Stimulated activated naive CD8-positive, alpha-beta T cell treated with anti-CD3 and anti-CD28 coated beads, Interleukin-15, Interleukin-2, amounts not matched to agents 100 ng/mL and 50 ng/mL, for 24 hours (primary cell): ENCODE measurements around the gene OPALIN.

Source experiments
- H3K27ac Mint-ChIP-seq: one replicate; pipeline ENCODE4 v1.8.0; 2021; ENCODE audit warnings: mild to moderate bottlenecking, mixed read lengths
- H3K27me3 Mint-ChIP-seq: one replicate; pipeline ENCODE4 v1.8.0; 2021; ENCODE audit warnings: mixed read lengths
- H3K36me3 Mint-ChIP-seq: one replicate; pipeline ENCODE4 v1.8.0; 2021; ENCODE audit warnings: low read depth, mixed read lengths
- H3K4me1 Mint-ChIP-seq: one replicate; pipeline ENCODE4 v1.8.0; 2021; ENCODE audit warnings: low read depth, mixed read lengths
- H3K4me3 Mint-ChIP-seq: one replicate; pipeline ENCODE4 v1.8.0; 2021; ENCODE audit warnings: mild to moderate bottlenecking, mixed read lengths
- H3K9me3 Mint-ChIP-seq: one replicate; pipeline ENCODE4 v1.8.0; 2021; ENCODE audit warnings: mixed read lengths

Gene OPALIN

DNA sequence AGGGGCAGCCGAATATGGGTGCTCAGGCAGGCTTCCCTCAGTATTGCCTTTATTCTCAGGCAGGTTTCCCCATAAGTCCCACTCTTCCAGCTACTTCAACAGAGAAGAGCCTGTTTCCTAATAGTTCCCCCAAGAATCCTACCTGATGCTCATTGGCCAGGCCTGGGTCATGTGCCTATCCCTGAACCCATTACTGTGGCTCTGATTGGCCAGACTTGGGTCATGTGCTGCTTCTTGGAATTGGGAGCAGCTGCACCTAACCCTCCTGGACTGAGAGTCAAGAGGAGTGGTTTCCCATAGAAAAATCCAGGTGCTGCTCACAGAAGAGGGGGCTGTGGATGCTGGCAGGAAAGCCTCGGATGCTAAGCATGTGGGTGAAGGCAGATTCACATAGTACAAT is 21.7 kb downstream of the OPALIN start:
- H3K27ac Mint-ChIP-seq, result no peak overlapping the region
- H3K9me3 Mint-ChIP-seq, result no peaks in the 10 kb centered on the region
- peaks cover 10% of the 10 kb centered on the region for H3K27me3 Mint-ChIP-seq
- no peaks in the 10 kb centered on the region for H3K36me3 Mint-ChIP-seq
- H3K4me1 Mint-ChIP-seq, result peaks cover 16% of the 10 kb centered on the region
- no peak overlapping the region for H3K4me3 Mint-ChIP-seq

DNA sequence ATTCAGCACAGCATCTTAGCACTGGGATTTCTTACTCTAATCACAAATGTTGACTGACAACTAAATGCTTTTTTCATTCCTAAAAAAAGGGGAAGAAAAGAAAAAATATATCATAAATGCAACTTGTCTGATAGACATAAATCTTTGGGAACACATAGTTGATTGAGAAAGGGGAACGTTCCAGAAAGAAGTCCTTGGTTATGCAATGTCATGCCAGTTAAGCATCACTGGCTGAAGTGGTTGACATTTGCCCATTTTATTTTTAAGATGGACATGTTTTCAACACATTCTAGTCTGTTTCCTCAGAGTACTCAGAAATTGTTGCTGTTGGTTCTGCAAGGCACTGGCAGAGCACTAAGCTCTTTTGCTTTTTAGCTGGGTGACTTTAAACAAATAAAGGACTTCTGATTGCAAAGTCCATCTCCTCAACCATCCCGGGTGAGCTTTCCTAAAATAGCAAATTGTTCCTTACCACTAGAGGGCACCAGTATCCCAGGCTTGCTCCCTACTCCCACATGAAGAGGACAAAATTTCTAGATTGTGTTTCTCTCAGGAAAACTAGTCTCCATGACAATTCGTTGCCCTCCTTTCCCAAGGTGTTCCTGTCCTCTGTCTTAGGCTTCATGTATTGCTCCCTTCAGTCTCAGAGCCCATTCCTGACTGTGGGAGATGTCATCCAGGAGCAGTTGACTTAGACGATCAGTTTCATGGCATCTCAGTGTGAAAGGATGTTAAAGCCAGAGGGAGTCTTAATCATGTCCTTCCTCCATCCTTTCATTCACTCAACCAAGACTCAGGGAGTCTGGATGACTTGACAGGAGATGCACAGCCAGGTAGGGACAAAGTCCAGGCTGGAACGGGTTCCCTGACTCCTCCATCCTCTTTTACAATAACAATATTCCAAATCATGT is 23.9 kb downstream of the OPALIN start:
- Mint-ChIP-seq H3K27me3 (peaks cover 13% of the 10 kb centered on the region), H3K4me3 (no peak overlapping the region), H3K9me3 (no peaks in the 10 kb centered on the region), H3K4me1 (peaks cover 16% of the 10 kb centered on the region), H3K36me3 (no peaks in the 10 kb centered on the region), H3K27ac (no peak overlapping the region)

DNA sequence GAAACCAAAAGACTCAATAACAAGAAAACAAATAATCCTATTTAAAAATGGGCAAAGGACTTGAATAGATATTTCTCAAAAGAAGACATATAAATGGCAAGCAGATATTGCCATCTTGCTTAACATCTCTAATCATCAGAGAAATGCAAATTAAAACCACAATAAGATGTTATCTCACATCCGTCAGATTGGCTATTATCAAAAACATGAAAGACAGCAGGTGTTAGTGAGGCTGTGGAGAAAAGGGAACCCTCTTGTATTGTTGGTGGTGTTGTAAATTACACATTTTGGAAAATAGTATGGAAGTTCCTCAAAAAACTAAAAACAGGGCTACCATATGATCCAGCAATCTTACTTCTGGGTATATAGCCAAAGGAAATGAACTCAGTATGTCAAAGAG is 25.7 kb downstream of the OPALIN start:
- no peaks in the 10 kb centered on the region for H3K9me3 Mint-ChIP-seq

DNA sequence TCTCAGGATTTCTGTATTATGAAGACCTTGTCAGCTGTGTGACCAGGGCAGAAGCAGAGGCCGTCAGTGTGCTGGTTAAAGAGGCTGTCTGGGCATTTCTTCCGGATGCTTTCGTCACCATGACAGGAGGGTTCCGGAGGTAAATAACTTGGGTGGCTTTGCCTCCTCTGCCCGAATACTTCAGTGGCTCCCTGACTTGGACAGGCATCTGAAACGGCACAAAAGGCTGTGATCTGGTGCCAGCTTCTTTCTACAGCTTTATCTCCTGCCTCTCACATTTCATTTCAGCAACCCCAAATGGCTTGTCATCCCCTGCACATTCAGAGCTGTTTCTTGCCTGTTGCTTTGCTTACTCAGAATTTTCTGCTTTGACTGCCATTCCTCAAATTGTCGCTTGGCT is 31.3 kb downstream of the OPALIN start:
- Mint-ChIP-seq H3K9me3 (no peaks in the 10 kb centered on the region), H3K4me3 (no peak overlapping the region), H3K27me3 (peaks cover 10% of the 10 kb centered on the region)

More for the DNA sequence above, 25.7 kb downstream of the OPALIN start:
- H3K4me1 Mint-ChIP-seq, result peaks cover 16% of the 10 kb centered on the region
- no peak overlapping the region for H3K4me3 Mint-ChIP-seq
- no peak overlapping the region for H3K27ac Mint-ChIP-seq
- H3K36me3 Mint-ChIP-seq, result no peaks in the 10 kb centered on the region
- H3K27me3 Mint-ChIP-seq, result peaks cover 13% of the 10 kb centered on the region

DNA sequence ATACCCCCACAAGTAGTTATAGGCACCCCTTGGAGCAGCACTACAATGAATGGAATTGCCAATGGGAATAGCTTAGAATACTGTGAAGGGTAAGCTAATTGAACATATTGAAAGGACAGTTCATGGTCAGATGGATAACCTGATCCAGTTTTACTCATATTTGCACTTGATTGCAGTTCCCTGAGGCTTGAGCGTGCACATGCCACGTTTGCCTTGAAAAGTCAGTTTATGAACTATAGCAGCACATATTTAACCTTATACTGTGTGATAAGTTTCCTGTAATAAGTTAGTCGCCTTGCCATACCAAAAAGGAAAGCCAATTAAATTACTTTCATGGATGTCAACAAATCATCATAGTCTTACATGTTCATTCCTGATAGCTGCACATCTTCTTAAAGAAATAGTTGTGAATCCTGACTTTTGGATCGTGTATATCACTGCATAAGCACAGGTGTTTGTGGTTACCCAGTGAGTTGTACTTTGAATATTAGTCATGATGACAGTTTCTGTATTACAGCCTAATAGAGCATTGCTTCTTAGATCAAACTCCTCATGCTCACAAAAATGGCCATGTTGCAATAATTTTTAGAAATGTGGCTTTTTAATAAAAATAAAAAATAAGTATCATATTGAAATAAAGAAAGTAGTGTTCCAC is 33.0 kb downstream of the OPALIN start:
- no peak overlapping the region for H3K4me3 Mint-ChIP-seq
- H3K9me3 Mint-ChIP-seq, result no peaks in the 10 kb centered on the region
- no peaks in the 10 kb centered on the region for H3K4me1 Mint-ChIP-seq
- H3K36me3 Mint-ChIP-seq, result no peaks in the 10 kb centered on the region
- peaks cover 9% of the 10 kb centered on the region for H3K27me3 Mint-ChIP-seq
- no peak overlapping the region for H3K27ac Mint-ChIP-seq

More for the DNA sequence above, 31.3 kb downstream of the OPALIN start:
- H3K4me1 Mint-ChIP-seq, result peaks cover 3% of the 10 kb centered on the region
- H3K27ac Mint-ChIP-seq, result no peak overlapping the region
- no peaks in the 10 kb centered on the region for H3K36me3 Mint-ChIP-seq

DNA sequence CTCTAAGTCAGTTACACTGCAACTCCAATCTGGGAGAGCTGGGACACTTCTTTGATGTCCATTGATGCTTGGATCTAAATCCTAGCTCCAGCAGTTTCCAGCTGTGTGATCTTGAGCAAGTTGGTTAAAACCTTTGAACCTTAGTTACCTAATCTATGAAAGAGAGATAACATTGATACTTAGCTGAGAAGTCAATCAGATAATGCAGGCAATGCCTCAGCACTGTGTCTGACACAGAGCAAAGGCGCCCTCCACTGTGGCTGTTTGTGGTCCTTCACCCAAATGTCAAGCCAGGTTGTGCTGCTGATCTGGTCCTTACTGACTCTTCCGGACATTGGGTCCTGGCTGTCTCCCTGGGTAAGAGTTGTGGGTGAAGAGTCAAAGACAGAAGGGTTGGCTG is 34.4 kb downstream of the OPALIN start:
- H3K27ac Mint-ChIP-seq, result no peak overlapping the region
- no peaks in the 10 kb centered on the region for H3K36me3 Mint-ChIP-seq
- no peaks in the 10 kb centered on the region for H3K9me3 Mint-ChIP-seq
- no peak overlapping the region for H3K4me3 Mint-ChIP-seq
- H3K4me1 Mint-ChIP-seq, result no peaks in the 10 kb centered on the region
- H3K27me3 Mint-ChIP-seq, result peaks cover 7% of the 10 kb centered on the region

DNA sequence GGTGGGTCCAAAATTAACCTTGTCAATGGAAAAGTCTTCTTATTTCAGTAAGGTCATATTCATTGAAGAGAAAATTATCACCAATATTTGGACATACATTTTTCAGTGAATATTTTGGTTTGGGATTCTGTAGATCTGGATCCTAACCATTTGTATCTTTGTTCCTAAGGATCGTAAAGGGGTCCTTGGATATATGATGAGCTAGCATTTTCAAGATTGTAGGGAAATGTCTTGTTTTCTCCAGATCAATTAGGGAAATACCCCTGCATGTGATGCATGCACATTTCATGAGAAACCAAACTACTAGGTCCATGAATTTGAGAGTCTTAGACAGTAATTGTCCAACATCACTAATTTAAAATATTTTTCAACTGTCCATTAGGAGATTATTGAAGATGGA is 36.5 kb downstream of the OPALIN start:
- Mint-ChIP-seq H3K36me3 (no peaks in the 10 kb centered on the region), H3K4me3 (no peak overlapping the region), H3K9me3 (no peaks in the 10 kb centered on the region), H3K4me1 (no peaks in the 10 kb centered on the region), H3K27ac (no peak overlapping the region), H3K27me3 (peaks cover 3% of the 10 kb centered on the region)

DNA sequence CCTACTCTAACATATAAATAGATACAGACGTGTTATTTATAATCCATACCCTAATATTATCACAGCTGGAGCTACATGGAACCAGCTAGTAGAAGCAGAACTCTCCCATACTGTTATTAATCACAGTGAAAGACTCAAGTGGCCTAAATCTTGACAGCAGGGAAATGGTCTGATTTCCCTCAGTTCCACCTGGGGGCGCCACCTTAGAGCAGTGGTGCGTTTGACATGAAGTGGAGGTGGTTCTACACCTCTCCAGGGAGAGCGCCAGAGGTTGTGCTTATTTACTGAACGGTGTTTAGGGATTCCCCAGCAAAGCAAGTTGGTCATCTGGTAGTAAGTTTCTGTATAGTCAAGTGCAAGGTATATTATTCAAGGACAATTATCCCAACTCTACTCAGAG is 37.0 kb downstream of the OPALIN start:
- H3K4me3 Mint-ChIP-seq, result no peak overlapping the region
- no peak overlapping the region for H3K27ac Mint-ChIP-seq
- H3K4me1 Mint-ChIP-seq, result no peaks in the 10 kb centered on the region
- H3K9me3 Mint-ChIP-seq, result no peaks in the 10 kb centered on the region
- H3K36me3 Mint-ChIP-seq, result no peaks in the 10 kb centered on the region
- peaks cover 1% of the 10 kb centered on the region for H3K27me3 Mint-ChIP-seq

DNA sequence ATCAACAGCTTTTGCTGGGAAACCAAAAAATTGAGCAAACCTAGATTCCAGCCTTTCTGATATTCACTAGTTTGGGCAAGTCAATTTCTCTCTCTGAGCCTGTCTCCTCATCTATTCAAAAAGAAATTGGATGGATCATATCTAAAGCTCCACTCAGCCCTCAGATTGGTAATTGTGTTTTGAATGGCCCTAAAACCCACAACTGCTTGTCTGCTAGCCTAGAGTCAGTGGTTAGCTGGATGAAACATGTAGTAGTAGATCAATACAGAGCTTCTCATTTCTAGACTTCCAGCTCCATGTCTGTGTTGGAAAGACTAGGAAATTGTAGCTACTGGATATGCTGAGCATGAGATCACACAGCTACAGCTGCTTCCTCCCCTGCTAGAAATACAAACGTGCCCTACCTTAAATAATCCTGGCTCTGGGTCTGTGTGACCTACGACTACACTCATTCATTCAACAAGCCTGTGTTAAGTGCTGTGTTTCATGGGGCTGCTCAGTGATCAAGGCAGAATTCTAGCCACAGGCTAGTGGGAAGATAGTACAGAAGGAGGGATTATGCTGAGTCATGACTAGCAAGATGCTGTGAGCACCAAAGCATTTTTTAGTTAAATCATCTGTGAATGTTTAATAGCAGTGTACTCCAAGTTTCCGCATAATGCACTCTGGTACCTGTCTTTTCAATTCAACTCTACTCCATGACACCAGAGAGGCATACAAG is 38.9 kb downstream of the OPALIN start:
- no peaks in the 10 kb centered on the region for H3K36me3 Mint-ChIP-seq
- no peak overlapping the region for H3K4me3 Mint-ChIP-seq
- peaks cover 4% of the 10 kb centered on the region for H3K27me3 Mint-ChIP-seq
- H3K27ac Mint-ChIP-seq, result no peak overlapping the region
- no peaks in the 10 kb centered on the region for H3K4me1 Mint-ChIP-seq
- no peaks in the 10 kb centered on the region for H3K9me3 Mint-ChIP-seq

DNA sequence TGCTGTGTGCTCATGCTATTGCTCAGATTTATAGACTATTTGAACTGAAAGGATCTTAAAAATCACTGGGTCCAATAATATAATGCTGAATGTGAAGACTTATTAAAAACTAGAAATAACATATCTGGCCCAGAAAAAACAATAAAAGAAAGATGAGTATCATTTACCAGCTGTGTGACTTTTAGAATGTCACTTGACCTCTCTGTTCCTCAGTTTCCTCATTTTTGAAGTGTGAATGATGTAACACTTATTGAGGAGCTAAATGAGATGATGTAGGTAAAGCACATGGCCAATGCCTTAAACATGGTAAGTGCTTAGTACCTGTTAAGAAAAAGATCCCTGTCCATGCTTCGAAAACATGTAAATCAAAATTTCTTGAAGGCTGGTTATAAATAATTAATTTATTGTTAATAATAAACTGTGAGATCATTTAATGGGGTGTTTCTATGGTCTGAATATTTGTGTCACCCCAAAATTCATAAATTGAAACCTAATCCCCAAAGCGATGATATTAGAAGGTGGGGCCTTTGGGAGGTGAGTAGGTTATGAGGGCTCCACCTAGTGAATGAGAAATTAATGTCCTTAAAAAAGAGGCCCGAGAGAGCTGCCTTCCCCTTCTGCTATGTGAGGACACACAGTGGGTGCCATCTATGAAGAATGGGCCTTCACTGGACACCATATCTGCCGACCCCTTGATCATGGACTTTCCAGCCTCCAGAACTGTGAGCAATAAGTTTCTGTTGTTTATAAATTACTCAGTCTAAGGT is 41.6 kb downstream of the OPALIN start:
- peaks cover 4% of the 10 kb centered on the region for H3K27me3 Mint-ChIP-seq
- H3K4me1 Mint-ChIP-seq, result no peaks in the 10 kb centered on the region
- no peaks in the 10 kb centered on the region for H3K36me3 Mint-ChIP-seq
- no peak overlapping the region for H3K27ac Mint-ChIP-seq
- H3K9me3 Mint-ChIP-seq, result no peaks in the 10 kb centered on the region
- no peak overlapping the region for H3K4me3 Mint-ChIP-seq

DNA sequence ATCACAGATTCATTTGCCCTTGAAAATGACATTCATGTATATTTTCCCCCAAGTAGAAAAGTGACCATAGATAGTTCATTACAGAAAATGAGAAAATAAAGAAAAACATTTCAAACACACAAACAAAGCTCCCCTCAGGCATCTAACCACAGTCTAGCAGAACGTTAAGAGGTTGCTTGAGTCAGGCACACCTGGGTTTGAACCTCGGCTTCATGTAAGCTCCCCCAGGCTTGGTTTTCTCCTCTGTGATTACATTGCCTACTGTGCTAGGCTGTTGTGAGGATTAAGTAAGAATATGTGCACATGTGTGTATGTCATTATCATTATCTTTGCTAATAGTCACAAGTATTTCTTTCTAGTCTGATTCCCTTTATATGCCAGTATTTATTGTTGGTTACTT is 45.5 kb downstream of the OPALIN start:
- peaks cover 4% of the 10 kb centered on the region for H3K27me3 Mint-ChIP-seq
- H3K4me3 Mint-ChIP-seq, result no peak overlapping the region
- H3K9me3 Mint-ChIP-seq, result no peaks in the 10 kb centered on the region
- H3K4me1 Mint-ChIP-seq, result no peaks in the 10 kb centered on the region
- no peak overlapping the region for H3K27ac Mint-ChIP-seq
- H3K36me3 Mint-ChIP-seq, result no peaks in the 10 kb centered on the region

DNA sequence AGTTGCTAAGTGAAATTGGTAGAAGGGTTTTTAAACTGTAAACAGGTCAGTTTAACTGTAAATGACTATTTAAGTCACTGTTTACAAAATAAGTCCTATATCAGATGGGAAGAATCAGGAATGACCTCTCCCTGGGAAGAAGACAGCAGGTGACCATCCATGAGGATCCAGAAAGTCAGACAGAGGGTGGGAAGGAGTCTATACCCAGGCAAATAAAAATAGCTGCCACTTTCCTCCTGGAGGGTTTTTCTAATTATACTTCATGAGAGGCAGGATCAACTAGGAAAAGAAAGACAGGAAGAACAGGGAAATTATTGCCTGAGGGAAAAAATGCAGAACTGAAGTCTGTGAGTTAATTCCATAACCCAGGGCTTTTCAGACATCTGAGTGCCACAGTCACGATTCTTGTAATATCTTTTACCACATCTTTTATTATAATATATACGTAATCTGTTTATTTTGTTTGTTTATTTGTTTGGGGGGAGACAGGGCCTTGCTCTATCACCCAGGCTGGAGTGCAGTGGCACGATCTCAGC is 47.6 kb downstream of the OPALIN start:
- no peaks in the 10 kb centered on the region for H3K9me3 Mint-ChIP-seq
- H3K4me3 Mint-ChIP-seq, result no peak overlapping the region
- no peaks in the 10 kb centered on the region for H3K36me3 Mint-ChIP-seq
- H3K27me3 Mint-ChIP-seq, result peaks cover 13% of the 10 kb centered on the region
- no peak overlapping the region for H3K27ac Mint-ChIP-seq
- peaks cover 9% of the 10 kb centered on the region for H3K4me1 Mint-ChIP-seq

DNA sequence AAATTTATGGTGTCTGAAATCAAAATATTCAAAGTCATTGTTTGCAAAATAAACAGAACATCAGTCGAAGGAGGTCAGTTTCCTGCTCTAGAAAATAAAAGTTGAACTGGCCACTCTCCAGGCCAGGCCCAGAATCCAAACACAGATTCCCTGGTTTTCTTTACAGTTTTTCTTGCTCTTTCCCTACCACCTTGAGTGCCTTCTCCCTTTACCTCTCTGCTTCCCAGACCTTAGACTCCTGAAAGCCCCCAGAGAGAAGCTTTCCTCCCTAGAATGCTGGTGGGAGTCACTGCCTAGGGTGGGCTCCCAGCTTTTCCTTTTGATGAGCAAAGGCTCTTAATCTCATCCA is 48.5 kb downstream of the OPALIN start:
- H3K36me3 Mint-ChIP-seq, result no peaks in the 10 kb centered on the region
- H3K4me3 Mint-ChIP-seq, result no peak overlapping the region
- H3K27ac Mint-ChIP-seq, result no peak overlapping the region
- H3K27me3 Mint-ChIP-seq, result peaks cover 10% of the 10 kb centered on the region
- no peaks in the 10 kb centered on the region for H3K9me3 Mint-ChIP-seq
- peaks cover 13% of the 10 kb centered on the region for H3K4me1 Mint-ChIP-seq

DNA sequence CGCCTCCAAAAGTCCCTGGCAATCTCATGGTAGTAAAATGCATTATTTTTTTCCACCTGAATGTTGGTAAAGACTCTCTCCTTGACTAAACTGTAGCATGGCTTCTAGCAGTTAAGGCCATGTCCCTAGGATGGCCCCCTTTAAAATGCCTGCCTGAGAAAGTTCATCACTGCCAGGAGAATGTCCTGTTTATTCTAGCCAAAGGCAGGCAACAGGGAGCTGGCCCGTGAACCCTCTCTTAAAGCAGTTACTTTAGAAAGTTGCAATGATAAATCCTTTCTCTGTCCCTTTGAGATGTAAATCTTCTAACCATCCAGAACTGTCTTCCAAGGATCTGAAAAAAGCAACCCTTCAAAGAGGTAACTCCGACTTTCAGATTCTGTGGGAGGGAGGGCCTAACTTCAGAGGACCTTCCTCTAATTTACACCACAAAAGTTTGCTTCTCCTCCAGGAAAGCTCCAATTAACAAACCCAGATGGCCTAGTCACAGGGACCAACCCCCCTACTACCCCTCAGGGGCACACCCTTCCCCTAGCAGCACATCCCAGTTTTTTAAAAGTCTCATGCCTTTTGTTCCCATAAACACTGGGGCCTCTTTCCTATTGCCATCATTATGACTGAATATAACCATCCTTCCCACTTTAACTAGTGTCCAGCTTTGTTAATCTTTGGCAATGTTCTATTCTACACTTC is 49.0 kb downstream of the OPALIN start:
- no peak overlapping the region for H3K27ac Mint-ChIP-seq
- H3K27me3 Mint-ChIP-seq, result peaks cover 10% of the 10 kb centered on the region
- H3K9me3 Mint-ChIP-seq, result no peaks in the 10 kb centered on the region
- peaks cover 18% of the 10 kb centered on the region for H3K4me1 Mint-ChIP-seq
- H3K36me3 Mint-ChIP-seq, result no peaks in the 10 kb centered on the region
- H3K4me3 Mint-ChIP-seq, result no peak overlapping the region
